Measurements from ENCODE around the gene IL23R. TPM values are rescaled to one million over a fixed set of nuclear protein-coding genes. Genes with fewer than 3 reads are reported as not detected.

IL23R gene
- total RNA-seq, 2 donors from 2014 or later, result not detected

DNA sequence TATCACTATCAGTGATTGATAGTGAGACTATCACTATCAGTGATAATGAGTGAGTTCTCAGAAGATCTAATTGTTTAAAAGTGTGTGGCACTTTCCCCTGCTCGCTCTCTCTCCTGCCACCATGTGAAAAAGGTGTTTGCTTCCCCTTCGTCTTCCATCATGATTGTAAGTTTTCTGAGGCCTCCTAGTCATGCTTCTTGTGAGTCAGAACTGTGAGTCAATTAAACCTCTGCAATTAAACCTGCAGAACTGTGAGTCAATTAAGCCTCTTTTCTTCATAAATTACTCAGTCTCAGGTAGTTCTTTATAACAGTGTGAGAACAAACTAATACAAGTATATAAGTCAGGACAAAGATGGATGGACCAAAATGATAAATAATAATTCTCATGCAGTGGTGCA, 7.0 kb upstream of the IL23R start:
- Mint-ChIP-seq H3K27ac (no peak overlapping the region), H3K4me1 (no peaks in the 10 kb centered on the region)
- H3K9ac ChIP-seq (ENCODE audit: extremely low read depth, low read length, poor library complexity, severe bottlenecking), result no peak overlapping the region

DNA sequence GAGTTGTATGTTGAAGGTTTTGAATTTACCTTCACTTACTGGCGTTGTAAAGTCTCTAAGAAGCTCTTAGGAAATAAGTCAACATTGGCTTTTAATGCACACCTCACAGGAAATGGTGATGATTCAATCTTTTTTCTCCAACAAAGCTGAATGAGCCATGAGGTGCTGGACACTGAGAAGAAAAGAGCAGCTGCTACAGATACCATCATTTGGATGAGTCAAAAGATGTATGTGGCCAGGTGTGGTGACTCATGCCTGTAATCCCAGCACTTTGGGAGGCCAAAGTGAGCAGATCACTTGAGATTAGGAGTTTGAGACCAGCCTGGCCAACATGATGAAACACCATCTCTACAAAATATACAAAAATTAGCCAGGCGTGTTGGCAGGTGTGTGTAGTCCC, 3.3 kb upstream of the IL23R start:
- Mint-ChIP-seq H3K36me3 (ENCODE audit: low read depth) (no peaks in the 10 kb centered on the region), H3K4me3 (no peak overlapping the region), H3K4me1 (no peaks in the 10 kb centered on the region), H3K27ac (no peak overlapping the region), H3K9me3 (peaks cover 8% of the 10 kb centered on the region), H3K27me3 (ENCODE audit: insufficient read depth) (no peaks in the 10 kb centered on the region)
- H3K36me3 ChIP-seq (ENCODE audit: control insufficient read depth, insufficient read depth, low read length), result no peaks in the 10 kb centered on the region
- H3K9ac ChIP-seq (ENCODE audit: extremely low read depth, low read length, poor library complexity, severe bottlenecking), result no peak overlapping the region
- 94% methylated on average over 2 of the region's 2 CpGs for WGBS, 2 experiments (ENCODE audit: insufficient coverage in 1 of 2, insufficient read length in 1 of 2)
- DNase-seq, result no peak
- no peak overlapping the region for H3K4me3 ChIP-seq (ENCODE audit: low read length)
- H3K9me3 ChIP-seq (ENCODE audit: control insufficient read depth, low read length), result peaks cover 14% of the 10 kb centered on the region
- no peak overlapping the region for H3K27ac ChIP-seq (ENCODE audit: low read depth, low read length)
- H3K4me1 ChIP-seq (ENCODE audit: control insufficient read depth, insufficient read depth, low read length), result no peaks in the 10 kb centered on the region
- H3K27me3 ChIP-seq (ENCODE audit: control insufficient read depth, insufficient read depth, low read length, poor library complexity, severe bottlenecking), result no peaks in the 10 kb centered on the region
- TF ChIP-seq, protein P1, sequence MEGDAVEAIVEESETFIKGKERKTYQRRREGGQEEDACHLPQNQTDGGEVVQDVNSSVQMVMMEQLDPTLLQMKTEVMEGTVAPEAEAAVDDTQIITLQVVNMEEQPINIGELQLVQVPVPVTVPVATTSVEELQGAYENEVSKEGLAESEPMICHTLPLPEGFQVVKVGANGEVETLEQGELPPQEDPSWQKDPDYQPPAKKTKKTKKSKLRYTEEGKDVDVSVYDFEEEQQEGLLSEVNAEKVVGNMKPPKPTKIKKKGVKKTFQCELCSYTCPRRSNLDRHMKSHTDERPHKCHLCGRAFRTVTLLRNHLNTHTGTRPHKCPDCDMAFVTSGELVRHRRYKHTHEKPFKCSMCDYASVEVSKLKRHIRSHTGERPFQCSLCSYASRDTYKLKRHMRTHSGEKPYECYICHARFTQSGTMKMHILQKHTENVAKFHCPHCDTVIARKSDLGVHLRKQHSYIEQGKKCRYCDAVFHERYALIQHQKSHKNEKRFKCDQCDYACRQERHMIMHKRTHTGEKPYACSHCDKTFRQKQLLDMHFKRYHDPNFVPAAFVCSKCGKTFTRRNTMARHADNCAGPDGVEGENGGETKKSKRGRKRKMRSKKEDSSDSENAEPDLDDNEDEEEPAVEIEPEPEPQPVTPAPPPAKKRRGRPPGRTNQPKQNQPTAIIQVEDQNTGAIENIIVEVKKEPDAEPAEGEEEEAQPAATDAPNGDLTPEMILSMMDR (conservative IDR thresholded peaks at IDR 0.05), result no peak

More for the DNA sequence above, 7.0 kb upstream of the IL23R start:
- peak overlapping the region; percentile 63 for H3K4me3 ChIP-seq (ENCODE audit: low read length)
- H3K9me3 ChIP-seq (ENCODE audit: control insufficient read depth, low read length), result peaks cover 21% of the 10 kb centered on the region
- 92 to 95% methylated on average over 2 of the region's 2 CpGs for WGBS, 2 experiments (ENCODE audit: insufficient coverage in 1 of 2, insufficient read length in 1 of 2)
- H3K9me3 Mint-ChIP-seq, result peaks cover 8% of the 10 kb centered on the region
- no peaks in the 10 kb centered on the region for H3K36me3 ChIP-seq (ENCODE audit: control insufficient read depth, insufficient read depth, low read length)
- no peak for DNase-seq
- H3K27me3 Mint-ChIP-seq (ENCODE audit: insufficient read depth), result peaks cover under 1% of the 10 kb centered on the region
- no peak overlapping the region for H3K4me3 Mint-ChIP-seq
- no peaks in the 10 kb centered on the region for H3K36me3 Mint-ChIP-seq (ENCODE audit: low read depth)
- no peaks in the 10 kb centered on the region for H3K27me3 ChIP-seq (ENCODE audit: control insufficient read depth, insufficient read depth, low read length, poor library complexity, severe bottlenecking)
- no peak overlapping the region for H3K27ac ChIP-seq (ENCODE audit: low read depth, low read length)
- TF ChIP-seq, protein P1 (conservative IDR thresholded peaks at IDR 0.05), result no peak
- H3K4me1 ChIP-seq (ENCODE audit: control insufficient read depth, insufficient read depth, low read length), result no peaks in the 10 kb centered on the region

DNA sequence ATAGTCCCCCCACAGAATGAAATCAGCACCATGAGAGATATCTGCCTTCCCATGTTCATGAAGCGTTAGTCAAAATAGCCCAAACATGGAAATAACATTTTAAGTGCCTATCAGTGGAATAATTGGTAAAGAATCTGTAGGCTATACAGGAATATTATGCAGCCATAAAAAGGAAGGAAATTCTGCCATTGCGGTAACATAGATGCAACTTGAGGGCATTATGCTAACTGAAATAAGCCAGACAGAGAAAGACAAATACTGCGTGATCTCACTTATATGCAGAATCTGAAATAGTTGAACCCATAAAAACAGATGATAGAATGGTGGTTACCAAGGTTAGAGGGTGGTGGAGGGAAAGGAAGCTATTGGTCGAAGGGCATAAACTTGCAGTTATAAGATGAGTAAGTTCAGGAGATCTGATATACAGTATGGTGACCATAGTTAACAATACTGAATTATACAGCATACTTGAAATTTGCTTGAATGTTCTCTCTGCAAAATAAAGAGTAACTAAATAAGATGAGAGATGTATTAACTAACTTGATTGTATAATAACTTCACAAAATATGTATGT, 699 bp upstream of the IL23R start:
- Histone ChIP-seq H3K4me3 (ENCODE audit: low read length) (no peak overlapping the region), H3K4me1 (ENCODE audit: control insufficient read depth, insufficient read depth, low read length) (no peaks in the 10 kb centered on the region), H3K9me3 (ENCODE audit: control insufficient read depth, low read length) (no peaks in the 10 kb centered on the region), H3K27me3 (ENCODE audit: control insufficient read depth, insufficient read depth, low read length, poor library complexity, severe bottlenecking) (no peaks in the 10 kb centered on the region), H3K36me3 (ENCODE audit: control insufficient read depth, insufficient read depth, low read length) (no peaks in the 10 kb centered on the region), H3K27ac (ENCODE audit: low read depth, low read length) (no peak overlapping the region), H3K9ac (ENCODE audit: extremely low read depth, low read length, poor library complexity, severe bottlenecking) (no peak overlapping the region)
- TF ChIP-seq, protein P1 (conservative IDR thresholded peaks at IDR 0.05), result no peak
- Mint-ChIP-seq H3K27me3 (ENCODE audit: insufficient read depth) (no peaks in the 10 kb centered on the region), H3K9me3 (no peaks in the 10 kb centered on the region), H3K27ac (no peak overlapping the region), H3K4me3 (no peak overlapping the region), H3K36me3 (ENCODE audit: low read depth) (no peaks in the 10 kb centered on the region), H3K4me1 (no peaks in the 10 kb centered on the region)
- DNase-seq, result no peak
- WGBS, 2 experiments (ENCODE audit: insufficient coverage in 1 of 2, insufficient read length in 1 of 2), result 93 to 98% methylated on average over 4 of the region's 4 CpGs
